ENCODE data around the gene FBLL1. TPM values are rescaled to one million over a fixed set of nuclear protein-coding genes. Genes with fewer than 3 reads are reported as not detected.
A peak's percentile ranks its signal among the peaks of the same experiment; 100 is the strongest.

The FBLL1 gene
- 0.33 and 0.79 TPM in 2 replicates for total RNA-seq

DNA sequence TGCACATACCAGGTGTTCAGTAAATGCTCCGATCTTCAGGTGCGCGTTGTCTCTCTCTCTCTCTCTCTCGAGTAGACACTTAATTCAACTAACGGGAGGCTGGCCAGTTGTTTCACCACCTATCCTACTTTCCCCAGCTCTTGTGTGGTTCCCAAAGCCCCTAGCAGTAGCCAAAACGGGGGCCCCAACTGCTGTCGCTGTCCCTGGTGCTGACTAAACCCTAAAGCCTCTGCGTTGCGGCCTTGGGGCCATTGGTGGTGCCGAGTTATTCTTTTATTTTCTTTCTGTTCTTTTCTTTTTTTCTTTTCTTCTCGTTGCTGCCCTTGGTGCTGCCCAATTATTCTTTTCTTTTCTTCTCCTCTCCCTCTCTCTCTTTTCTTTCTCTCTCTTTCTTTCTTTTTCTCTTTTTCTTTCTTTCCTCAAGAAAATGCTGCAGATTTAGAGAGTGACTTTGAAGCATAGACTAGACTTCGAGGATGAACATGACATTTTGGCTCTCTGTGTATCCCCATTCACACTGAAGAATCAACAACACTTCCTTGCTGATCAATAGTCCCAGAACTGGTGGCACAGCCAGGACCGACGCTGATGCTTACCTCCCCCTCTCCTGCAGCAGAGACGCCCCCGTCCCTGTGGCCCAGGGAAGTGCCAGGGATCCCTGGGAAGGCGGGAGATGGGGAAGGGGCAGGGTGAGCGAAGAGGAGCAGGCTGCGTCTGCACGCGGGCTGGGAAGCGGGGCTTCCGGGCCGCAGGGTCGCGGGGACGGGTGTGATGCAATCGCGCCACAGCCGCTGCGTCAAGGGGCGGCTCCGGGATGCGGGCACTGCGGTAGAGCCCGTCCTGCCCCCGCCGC, at the start of gene FBLL1:
Gene FBLL1 (plus strand): TSS at position 785 of the 853 bp plus-strand sequence. CDS start 200 bp downstream, outside the sequence.

DNA sequence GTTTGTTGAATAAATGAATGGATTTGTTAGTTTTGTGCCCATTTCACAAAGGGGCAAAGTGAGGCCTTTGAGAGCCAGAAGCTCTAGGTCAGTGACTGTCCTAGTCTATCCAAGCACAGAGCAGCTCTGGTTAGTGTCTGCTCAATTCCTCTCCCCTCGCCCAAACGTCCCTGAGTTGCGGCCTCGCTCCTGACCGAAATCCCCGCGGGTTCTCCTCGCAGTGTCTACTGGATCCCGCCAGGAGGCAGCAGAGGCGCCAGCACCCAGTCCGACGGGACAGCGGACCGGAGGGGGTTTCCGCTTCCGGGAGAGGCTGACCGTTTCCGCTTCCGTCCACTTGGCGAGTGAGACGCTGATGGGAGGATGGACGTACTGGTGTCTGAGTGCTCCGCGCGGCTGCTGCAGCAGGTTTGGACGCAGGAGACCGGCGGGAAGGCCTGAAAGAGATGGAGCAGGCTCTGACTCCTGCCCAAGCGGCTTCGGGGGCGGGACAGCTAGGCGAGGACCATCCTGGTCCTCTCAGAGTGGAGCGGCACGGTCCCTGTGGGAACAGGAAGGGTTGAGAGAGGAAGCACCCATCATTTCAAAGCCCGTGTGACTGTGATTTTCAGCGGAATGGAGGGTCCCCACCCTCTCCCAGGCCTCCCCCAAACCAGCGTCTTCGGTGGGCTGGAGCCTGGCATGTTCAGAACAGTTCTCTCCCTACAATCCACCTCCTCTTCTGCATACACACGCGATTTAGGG, 42.8 kb upstream of the FBLL1 start, which contains the start of gene RARS1:
Gene RARS1 (plus strand): TSS at position 336 of the 744 bp plus-strand sequence. CDS start 28 bp downstream, at position 364.

DNA sequence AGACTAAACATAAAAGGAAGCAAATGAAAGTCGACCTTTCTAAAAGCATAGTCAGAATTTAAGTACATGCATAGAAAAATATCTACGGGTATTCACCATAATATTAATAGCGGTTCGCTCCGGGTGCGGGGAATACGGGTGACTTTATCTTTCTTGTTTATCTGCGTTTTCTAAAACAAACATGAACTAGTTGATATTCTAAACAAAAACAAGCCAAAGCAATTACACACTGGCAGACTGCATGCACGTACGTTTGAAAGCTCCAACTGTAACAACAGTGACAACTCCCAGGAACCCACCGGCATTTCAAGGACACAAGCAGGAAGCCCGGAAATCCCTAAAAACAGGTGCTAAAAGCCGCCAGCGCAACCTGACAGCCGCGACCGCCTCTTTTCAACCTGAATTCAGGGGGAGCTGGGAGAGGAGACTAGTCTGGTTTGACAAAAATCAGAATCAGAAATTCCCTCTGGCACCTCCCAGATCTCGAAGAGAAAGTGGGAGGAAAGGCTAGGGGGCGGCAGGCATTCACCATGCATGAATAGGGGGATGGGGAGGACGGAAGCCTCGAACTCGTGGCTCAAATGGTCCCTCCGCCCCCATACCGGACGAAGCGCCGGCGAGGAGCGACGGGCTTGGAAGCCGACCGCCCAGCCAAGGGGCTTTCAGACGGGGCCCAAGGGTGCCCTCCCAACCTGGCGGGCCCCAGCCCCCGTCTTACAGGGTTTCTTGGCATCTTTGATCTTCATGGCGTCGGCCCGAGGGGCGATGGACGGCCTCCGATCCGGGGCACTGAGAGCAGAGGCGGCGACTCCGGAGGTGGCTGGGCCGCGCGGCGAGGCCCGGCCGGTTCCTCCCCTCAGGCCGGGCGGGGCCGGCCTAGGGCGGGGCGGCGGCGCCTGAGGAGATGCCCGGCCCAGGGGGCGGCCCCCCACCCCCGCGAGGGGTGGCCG, 49.7 kb downstream of the FBLL1 start, which contains the start of gene PANK3:
Gene PANK3 (minus strand): TSS at position 831 of the 950 bp plus-strand sequence. CDS start 85 bp downstream, at position 746.

Small RNA genes lying within 50 kb of the gene (small RNA-seq; reads per million reads assigned to genes)
- 60.5 reads per million, percentile 98 among the genes with 10 or more reads in this experiment for gene MIR103A1

Other genes starting within 250 kb of the FBLL1 start
- gene WWC1, start 237.7 kb upstream of the FBLL1 start, total RNA-seq, result 5.9 and 24.3 TPM in 2 replicates
- gene RARS1, start 42.8 kb upstream of the FBLL1 start, total RNA-seq, result 169 and 186 TPM in 2 replicates
- gene PANK3, start 50.1 kb downstream of the FBLL1 start, total RNA-seq, result 20.4 and 46.6 TPM in 2 replicates

All from placental epithelial cell (primary cell).